HL-60 (cell line): ENCODE results near the gene TTLL11.

Source experiments
- GABPA ChIP-seq: IDR thresholded peaks from 2 replicates; pipeline ENCODE4 v1.6.1; 2012; ENCODE audit warnings: low read depth
- POLR2AphosphoS5 ChIP-seq: IDR thresholded peaks from 2 replicates; pipeline ENCODE4 v1.6.1; 2012; ENCODE audit warnings: low read depth
- SPI1 ChIP-seq: IDR thresholded peaks from 2 replicates; pipeline ENCODE4 v1.6.1; 2012; ENCODE audit warnings: low read depth, mild to moderate bottlenecking, borderline replicate concordance
- TF ChIP-seq, protein P1 (sequence below): IDR thresholded peaks from one replicate; pipeline ENCODE4 v1.5.1; 2011; ENCODE audit warnings: low read length, control low read depth, inconsistent platforms; ENCODE audit not compliant: insufficient read depth
- TF ChIP-seq, protein P2 (sequence below): IDR thresholded peaks from 2 replicates; pipeline ENCODE4 v1.6.1; 2012; ENCODE audit warnings: low read depth; ENCODE audit not compliant: insufficient replicate concordance

GRCh38 chr9:122133263-122133983 is 40.3 kb upstream of the TTLL11 start:
- TF ChIP-seq, protein P1, sequence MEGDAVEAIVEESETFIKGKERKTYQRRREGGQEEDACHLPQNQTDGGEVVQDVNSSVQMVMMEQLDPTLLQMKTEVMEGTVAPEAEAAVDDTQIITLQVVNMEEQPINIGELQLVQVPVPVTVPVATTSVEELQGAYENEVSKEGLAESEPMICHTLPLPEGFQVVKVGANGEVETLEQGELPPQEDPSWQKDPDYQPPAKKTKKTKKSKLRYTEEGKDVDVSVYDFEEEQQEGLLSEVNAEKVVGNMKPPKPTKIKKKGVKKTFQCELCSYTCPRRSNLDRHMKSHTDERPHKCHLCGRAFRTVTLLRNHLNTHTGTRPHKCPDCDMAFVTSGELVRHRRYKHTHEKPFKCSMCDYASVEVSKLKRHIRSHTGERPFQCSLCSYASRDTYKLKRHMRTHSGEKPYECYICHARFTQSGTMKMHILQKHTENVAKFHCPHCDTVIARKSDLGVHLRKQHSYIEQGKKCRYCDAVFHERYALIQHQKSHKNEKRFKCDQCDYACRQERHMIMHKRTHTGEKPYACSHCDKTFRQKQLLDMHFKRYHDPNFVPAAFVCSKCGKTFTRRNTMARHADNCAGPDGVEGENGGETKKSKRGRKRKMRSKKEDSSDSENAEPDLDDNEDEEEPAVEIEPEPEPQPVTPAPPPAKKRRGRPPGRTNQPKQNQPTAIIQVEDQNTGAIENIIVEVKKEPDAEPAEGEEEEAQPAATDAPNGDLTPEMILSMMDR: no peak
- TF ChIP-seq GABPA (no peak), POLR2AphosphoS5 (no peak), SPI1 (no peak)
- TF ChIP-seq, protein P2, sequence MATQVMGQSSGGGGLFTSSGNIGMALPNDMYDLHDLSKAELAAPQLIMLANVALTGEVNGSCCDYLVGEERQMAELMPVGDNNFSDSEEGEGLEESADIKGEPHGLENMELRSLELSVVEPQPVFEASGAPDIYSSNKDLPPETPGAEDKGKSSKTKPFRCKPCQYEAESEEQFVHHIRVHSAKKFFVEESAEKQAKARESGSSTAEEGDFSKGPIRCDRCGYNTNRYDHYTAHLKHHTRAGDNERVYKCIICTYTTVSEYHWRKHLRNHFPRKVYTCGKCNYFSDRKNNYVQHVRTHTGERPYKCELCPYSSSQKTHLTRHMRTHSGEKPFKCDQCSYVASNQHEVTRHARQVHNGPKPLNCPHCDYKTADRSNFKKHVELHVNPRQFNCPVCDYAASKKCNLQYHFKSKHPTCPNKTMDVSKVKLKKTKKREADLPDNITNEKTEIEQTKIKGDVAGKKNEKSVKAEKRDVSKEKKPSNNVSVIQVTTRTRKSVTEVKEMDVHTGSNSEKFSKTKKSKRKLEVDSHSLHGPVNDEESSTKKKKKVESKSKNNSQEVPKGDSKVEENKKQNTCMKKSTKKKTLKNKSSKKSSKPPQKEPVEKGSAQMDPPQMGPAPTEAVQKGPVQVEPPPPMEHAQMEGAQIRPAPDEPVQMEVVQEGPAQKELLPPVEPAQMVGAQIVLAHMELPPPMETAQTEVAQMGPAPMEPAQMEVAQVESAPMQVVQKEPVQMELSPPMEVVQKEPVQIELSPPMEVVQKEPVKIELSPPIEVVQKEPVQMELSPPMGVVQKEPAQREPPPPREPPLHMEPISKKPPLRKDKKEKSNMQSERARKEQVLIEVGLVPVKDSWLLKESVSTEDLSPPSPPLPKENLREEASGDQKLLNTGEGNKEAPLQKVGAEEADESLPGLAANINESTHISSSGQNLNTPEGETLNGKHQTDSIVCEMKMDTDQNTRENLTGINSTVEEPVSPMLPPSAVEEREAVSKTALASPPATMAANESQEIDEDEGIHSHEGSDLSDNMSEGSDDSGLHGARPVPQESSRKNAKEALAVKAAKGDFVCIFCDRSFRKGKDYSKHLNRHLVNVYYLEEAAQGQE: no peak
